CD4-positive, CD25-positive, alpha-beta regulatory T cell (primary cell): ENCODE measurements around the gene SOSTDC1. TPM values are rescaled to one million over a fixed set of nuclear protein-coding genes. Genes with fewer than 3 reads are reported as not detected.
"Not testable (repeated sequence)": the region's sequence is repeated elsewhere in the genome, so short reads cannot be mapped to it uniquely, and the experiment has no call there.

Experiments used
- ATAC-seq, 2 donors: fragments of 150-1000 bp; cut with Tn5 transposase; one replicate each; pipeline ENCODE4 v1.10.0; 2021; ENCODE audit warnings: low read depth in 2 of 2, moderate number of reproducible peaks in 2 of 2, moderate library complexity in 1 of 2
- DNase-seq, 3 donors: peaks; one replicate each; pipeline versions ENCODE4 v3.0.0 to v3.0.0-alpha.2; 2012 to 2022; ENCODE audit warnings: mixed read lengths in 1 of 3
- H3K27ac ChIP-seq: one replicate; pipeline ENCODE4 v1.7.0; 2013; ENCODE audit warnings: mild to moderate bottlenecking, low read length; ENCODE audit not compliant: insufficient read depth, poor library complexity, severe bottlenecking
- H3K27me3 ChIP-seq: one replicate; pipeline ENCODE4 v1.7.0; 2013; ENCODE audit warnings: low read length; ENCODE audit not compliant: control insufficient read depth, insufficient read depth
- H3K36me3 ChIP-seq: one replicate; pipeline ENCODE4 v1.7.0; 2013; ENCODE audit warnings: mild to moderate bottlenecking, low read length, moderate library complexity; ENCODE audit not compliant: control insufficient read depth, insufficient read depth
- H3K4me1 ChIP-seq: 2 replicates; pipeline ENCODE4 v1.7.0; 2013; ENCODE audit warnings: mild to moderate bottlenecking, low read length; ENCODE audit not compliant: insufficient read depth, control insufficient read depth, poor library complexity, severe bottlenecking
- H3K4me3 ChIP-seq: one replicate; pipeline ENCODE4 v1.7.0; 2013; ENCODE audit warnings: low read depth, mild to moderate bottlenecking, low read length, moderate library complexity
- H3K9me3 ChIP-seq, 2 experiments: 1 replicate in 1 of 2; 2 replicates in 1 of 2; pipeline ENCODE4 v1.7.0; 2013; ENCODE audit warnings: low read length in 2 of 2, mild to moderate bottlenecking in 1 of 2, moderate library complexity in 1 of 2; ENCODE audit not compliant: control insufficient read depth in 2 of 2
- H3K27ac Mint-ChIP-seq, 3 donors: one replicate each; pipeline ENCODE4 v1.8.0; 2020 to 2022; ENCODE audit warnings: mild to moderate bottlenecking in 3 of 3, mixed read lengths in 3 of 3, moderate library complexity in 2 of 3
- H3K27me3 Mint-ChIP-seq: one replicate; pipeline ENCODE4 v1.8.0; 2022; ENCODE audit warnings: mild to moderate bottlenecking, mixed read lengths
- H3K36me3 Mint-ChIP-seq: one replicate; pipeline ENCODE4 v1.8.0; 2020; ENCODE audit warnings: mixed read lengths
- H3K4me1 Mint-ChIP-seq, 4 donors: one replicate each; pipeline ENCODE4 v1.8.0; 2020 to 2022; ENCODE audit warnings: mixed read lengths in 4 of 4, mild to moderate bottlenecking in 1 of 4
- H3K4me3 Mint-ChIP-seq, 4 donors: one replicate each; pipeline ENCODE4 v1.8.0; 2020 to 2022; ENCODE audit warnings: mild to moderate bottlenecking in 4 of 4, mixed read lengths in 4 of 4, moderate library complexity in 3 of 4
- H3K9me3 Mint-ChIP-seq, 7 donors: one replicate each; pipeline ENCODE4 v1.8.0; 2020 to 2022; ENCODE audit warnings: mixed read lengths in 7 of 7, mild to moderate bottlenecking in 3 of 7, moderate library complexity in 2 of 7
- polyA plus RNA-seq, 4 donors: library from polyadenylated mRNA; unstranded; fragments of 300-500 nt; fragmentation: Illumina TruSeq; gene quantifications; one replicate each; pipeline ENCODE4 v1.2.3, GENCODE V29; 2021
- total RNA-seq: library from RNA; stranded (reverse); gene quantifications from one replicate; pipeline ENCODE4 v1.2.3, GENCODE V29; 2022

Gene SOSTDC1
- total and polyA plus RNA-seq, 5 donors from 2014 or later = not detected

GRCh38 chr7:16460789-16461493 lies 4.6 kb downstream of the SOSTDC1 start:
- peaks cover 0 to 2% (median 0%) of the 10 kb centered on the region in 7 donors for H3K9me3 Mint-ChIP-seq
- H3K27me3 ChIP-seq = no peaks in the 10 kb centered on the region
- H3K4me1 ChIP-seq = no peaks in the 10 kb centered on the region
- no peaks in the 10 kb centered on the region for H3K36me3 Mint-ChIP-seq
- no peak overlapping the region for H3K27ac ChIP-seq
- no peaks in the 10 kb centered on the region for H3K36me3 ChIP-seq
- no peak overlapping the region for H3K4me3 ChIP-seq
- H3K4me3 Mint-ChIP-seq = no peak overlapping the region
- H3K27me3 Mint-ChIP-seq = no peaks in the 10 kb centered on the region
- ATAC-seq (no peak), DNase-seq (no peak)
- no peak overlapping the region for H3K27ac Mint-ChIP-seq
- H3K4me1 Mint-ChIP-seq = peaks cover 0 to 2% (median under 1%) of the 10 kb centered on the region in 4 donors
- H3K9me3 ChIP-seq = no peaks in the 10 kb centered on the region

DNA sequence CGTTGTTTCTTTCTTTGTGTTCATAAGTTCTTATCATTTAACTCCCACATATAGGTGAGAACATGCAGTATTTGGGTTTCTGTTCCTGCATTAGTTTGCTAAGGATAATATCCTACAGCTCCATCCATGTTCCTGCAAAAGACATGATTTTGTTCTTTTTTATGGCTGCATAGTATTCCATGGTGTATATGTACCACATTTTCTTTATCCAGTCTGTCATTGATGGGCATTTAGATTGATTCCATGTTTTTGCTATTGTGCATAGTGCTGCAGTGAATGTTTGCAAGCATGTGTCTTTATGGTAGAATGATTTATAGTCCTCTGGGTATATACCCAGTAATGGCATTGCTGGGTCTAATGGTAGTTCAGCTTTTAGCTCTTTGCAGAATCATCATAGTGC lies 9.2 kb downstream of the SOSTDC1 start:
- not testable (repeated sequence) for H3K4me1 ChIP-seq, H3K27ac Mint-ChIP-seq, H3K4me1 Mint-ChIP-seq, ATAC-seq, H3K4me3 ChIP-seq, H3K9me3 ChIP-seq, H3K27ac ChIP-seq, DNase-seq, H3K36me3 ChIP-seq, H3K4me3 Mint-ChIP-seq, H3K9me3 Mint-ChIP-seq, H3K27me3 Mint-ChIP-seq, H3K36me3 Mint-ChIP-seq, H3K27me3 ChIP-seq

DNA sequence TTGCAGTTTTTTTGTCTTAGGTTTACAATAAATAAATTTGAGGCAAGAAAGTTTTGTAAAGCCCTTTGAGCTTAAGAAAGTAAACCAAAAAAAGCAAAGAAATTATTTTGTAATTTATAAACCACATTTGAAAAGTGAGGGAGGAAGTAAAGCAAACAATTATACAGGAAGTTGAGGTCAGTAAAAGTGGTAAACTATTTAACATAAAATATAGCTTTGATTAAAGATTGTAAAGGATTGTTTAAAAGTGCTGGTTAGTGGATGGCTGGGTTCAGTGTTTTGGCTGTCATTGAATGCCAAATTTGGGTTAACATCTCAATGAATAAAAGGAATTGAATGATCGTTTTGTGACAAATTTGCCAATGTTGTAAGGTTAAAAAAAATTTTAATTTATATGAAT lies 9.9 kb downstream of the SOSTDC1 start:
- H3K9me3 ChIP-seq = no peaks in the 10 kb centered on the region
- no peaks in the 10 kb centered on the region for H3K36me3 ChIP-seq
- no peak overlapping the region for H3K27ac ChIP-seq
- Mint-ChIP-seq H3K4me3 (no peak overlapping the region), H3K4me1 (peaks cover 0 to 5% (median 2%) of the 10 kb centered on the region in 4 donors), H3K9me3 (peaks cover 0 to 2% (median 0%) of the 10 kb centered on the region in 7 donors), H3K36me3 (no peaks in the 10 kb centered on the region), H3K27ac (no peak overlapping the region), H3K27me3 (no peaks in the 10 kb centered on the region)
- no peak for ATAC-seq
- no peak for DNase-seq
- H3K4me3 ChIP-seq = no peak overlapping the region
- no peaks in the 10 kb centered on the region for H3K4me1 ChIP-seq
- H3K27me3 ChIP-seq = no peaks in the 10 kb centered on the region

DNA sequence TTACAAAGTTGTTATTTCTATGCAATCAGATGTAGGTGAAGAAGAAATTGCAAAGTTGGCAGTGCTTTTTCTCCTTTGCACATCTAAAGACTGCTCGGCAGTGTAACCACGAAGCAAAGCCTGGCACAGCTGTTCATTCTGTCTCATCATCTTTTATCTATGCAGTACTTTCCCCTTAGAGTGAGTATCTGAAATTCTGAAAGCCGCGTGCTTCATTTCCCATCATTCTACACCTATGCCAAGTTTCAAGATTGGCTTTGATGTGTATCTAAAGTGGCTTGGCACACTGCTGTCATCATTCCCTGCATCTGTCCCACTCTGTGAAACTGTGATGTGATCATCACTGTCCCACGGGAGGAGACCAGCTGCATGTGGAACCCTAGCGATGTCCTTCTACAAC lies 15.2 kb downstream of the SOSTDC1 start:
- Histone ChIP-seq H3K9me3 (no peaks in the 10 kb centered on the region), H3K27me3 (no peaks in the 10 kb centered on the region), H3K4me1 (no peaks in the 10 kb centered on the region), H3K27ac (no peak overlapping the region), H3K4me3 (no peak overlapping the region), H3K36me3 (no peaks in the 10 kb centered on the region)
- H3K27ac Mint-ChIP-seq = no peak overlapping the region
- no peak for ATAC-seq
- H3K4me1 Mint-ChIP-seq = peaks cover 0 to under 1% (median under 1%) of the 10 kb centered on the region in 4 donors
- no peaks in the 10 kb centered on the region for H3K27me3 Mint-ChIP-seq
- H3K4me3 Mint-ChIP-seq = no peak overlapping the region
- no peak for DNase-seq
- no peaks in the 10 kb centered on the region for H3K9me3 Mint-ChIP-seq
- H3K36me3 Mint-ChIP-seq = no peaks in the 10 kb centered on the region

DNA sequence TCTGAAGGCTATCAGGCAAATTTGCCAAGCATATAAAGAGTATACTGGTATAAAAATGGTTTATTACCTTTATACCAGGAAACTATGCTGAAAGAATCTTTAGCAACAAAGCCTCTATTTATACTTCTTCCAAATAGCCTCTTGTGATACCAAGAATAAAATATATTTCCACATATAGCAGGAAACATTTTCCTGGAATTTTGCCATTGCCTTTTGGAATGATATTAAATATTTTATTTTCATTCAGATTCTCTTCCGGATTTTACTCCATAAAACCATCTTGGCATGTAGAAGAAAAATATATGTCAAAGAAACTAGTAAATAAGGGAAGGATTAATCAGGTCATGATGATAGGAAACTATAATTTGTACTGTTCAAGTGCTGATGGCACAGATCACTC lies 17.7 kb downstream of the SOSTDC1 start:
- H3K27ac ChIP-seq = no peak overlapping the region
- H3K36me3 ChIP-seq = no peaks in the 10 kb centered on the region
- H3K4me1 ChIP-seq = no peaks in the 10 kb centered on the region
- Mint-ChIP-seq H3K27ac (no peak overlapping the region), H3K9me3 (no peaks in the 10 kb centered on the region), H3K27me3 (no peaks in the 10 kb centered on the region), H3K4me1 (no peaks in the 10 kb centered on the region), H3K4me3 (no peak overlapping the region), H3K36me3 (no peaks in the 10 kb centered on the region)
- no peak for ATAC-seq
- no peaks in the 10 kb centered on the region for H3K27me3 ChIP-seq
- no peak for DNase-seq
- H3K4me3 ChIP-seq = no peak overlapping the region
- no peaks in the 10 kb centered on the region for H3K9me3 ChIP-seq

GRCh38 chr7:16446508-16446907 lies 19.0 kb downstream of the SOSTDC1 start:
- DNase-seq = no peak
- H3K4me3 Mint-ChIP-seq = no peak overlapping the region
- H3K4me1 Mint-ChIP-seq = no peaks in the 10 kb centered on the region
- H3K27me3 Mint-ChIP-seq = no peaks in the 10 kb centered on the region
- ATAC-seq = no peak
- Histone ChIP-seq H3K9me3 (no peaks in the 10 kb centered on the region), H3K4me3 (no peak overlapping the region), H3K27ac (no peak overlapping the region), H3K27me3 (no peaks in the 10 kb centered on the region), H3K36me3 (no peaks in the 10 kb centered on the region), H3K4me1 (no peaks in the 10 kb centered on the region)
- H3K9me3 Mint-ChIP-seq = no peaks in the 10 kb centered on the region
- H3K36me3 Mint-ChIP-seq = no peaks in the 10 kb centered on the region
- no peak overlapping the region for H3K27ac Mint-ChIP-seq

DNA sequence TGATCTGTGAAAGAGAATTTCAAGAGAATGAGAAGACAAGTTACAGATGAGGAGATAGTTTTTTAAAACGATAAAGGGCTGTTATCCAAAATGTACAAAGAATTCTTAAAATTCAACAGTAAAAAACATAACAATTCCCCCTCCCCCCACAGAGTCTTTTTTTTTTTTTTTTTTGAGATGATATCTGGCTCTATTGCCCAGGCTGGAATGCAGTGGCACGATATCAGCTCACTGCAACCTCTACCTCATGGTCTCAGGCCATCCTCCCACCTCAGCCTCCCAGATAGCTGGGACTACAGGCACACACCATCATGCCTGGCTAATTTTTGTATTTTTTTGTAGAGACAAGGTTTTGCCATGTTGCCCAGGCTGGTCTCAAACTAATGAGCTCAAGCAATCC lies 21.7 kb downstream of the SOSTDC1 start:
- H3K4me3 Mint-ChIP-seq, H3K4me3 ChIP-seq, H3K36me3 ChIP-seq, H3K27ac ChIP-seq, H3K4me1 Mint-ChIP-seq, H3K4me1 ChIP-seq, DNase-seq, H3K36me3 Mint-ChIP-seq, H3K27me3 ChIP-seq, H3K27me3 Mint-ChIP-seq, ATAC-seq, H3K9me3 ChIP-seq, H3K27ac Mint-ChIP-seq, H3K9me3 Mint-ChIP-seq: not testable (repeated sequence)

DNA sequence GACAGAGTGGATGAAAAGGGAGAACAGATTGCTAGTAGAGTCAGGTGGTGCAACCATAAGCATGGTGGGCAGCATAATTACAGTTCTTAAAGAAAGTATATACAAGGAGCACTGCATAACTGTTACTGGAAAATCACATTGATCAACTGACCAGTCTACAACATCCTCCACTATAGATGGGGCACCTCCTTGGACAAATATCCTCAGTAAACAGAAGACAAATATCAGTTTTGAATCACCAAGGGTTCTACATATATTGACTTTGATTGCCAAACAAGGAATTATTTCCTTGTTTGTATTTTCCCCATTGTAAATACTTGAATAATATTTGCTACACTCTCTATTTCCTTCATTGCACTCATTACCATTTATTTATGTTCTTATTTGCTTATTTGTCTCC lies 26.6 kb downstream of the SOSTDC1 start:
- no peaks in the 10 kb centered on the region for H3K27me3 ChIP-seq
- no peaks in the 10 kb centered on the region for H3K4me1 Mint-ChIP-seq
- H3K4me3 Mint-ChIP-seq = no peak overlapping the region
- ATAC-seq (no peak), DNase-seq (no peak)
- no peak overlapping the region for H3K27ac ChIP-seq
- H3K27ac Mint-ChIP-seq = no peak overlapping the region
- H3K36me3 Mint-ChIP-seq = no peaks in the 10 kb centered on the region
- no peaks in the 10 kb centered on the region for H3K36me3 ChIP-seq
- H3K9me3 ChIP-seq = no peaks in the 10 kb centered on the region
- H3K9me3 Mint-ChIP-seq = peaks cover 0 to 5% (median 0%) of the 10 kb centered on the region in 7 donors
- no peak overlapping the region for H3K4me3 ChIP-seq
- H3K4me1 ChIP-seq = no peaks in the 10 kb centered on the region
- H3K27me3 Mint-ChIP-seq = no peaks in the 10 kb centered on the region
